Neural progenitor cell (in vitro differentiated cells): ENCODE results near the gene SPOCK1.

Experiments
- EZH2 ChIP-seq: fragments of 200-600 bp; sonication (generic); IDR thresholded peaks from 2 replicates; pipeline ENCODE4 v1.6.1; 2017; ENCODE audit warnings: antibody characterized with exemption, mild to moderate bottlenecking, moderate library complexity
- EZH2phosphoT487 ChIP-seq: fragments of 200-600 bp; sonication (generic); IDR thresholded peaks from 2 replicates; pipeline ENCODE4 v1.6.1; 2017; ENCODE audit warnings: antibody characterized with exemption
- TF ChIP-seq, protein P1 (sequence below): fragments of 200-600 bp; sonication (generic); IDR thresholded peaks from 2 replicates; pipeline ENCODE4 v1.5.1; 2017; ENCODE audit warnings: antibody characterized with exemption, mild to moderate bottlenecking

DNA sequence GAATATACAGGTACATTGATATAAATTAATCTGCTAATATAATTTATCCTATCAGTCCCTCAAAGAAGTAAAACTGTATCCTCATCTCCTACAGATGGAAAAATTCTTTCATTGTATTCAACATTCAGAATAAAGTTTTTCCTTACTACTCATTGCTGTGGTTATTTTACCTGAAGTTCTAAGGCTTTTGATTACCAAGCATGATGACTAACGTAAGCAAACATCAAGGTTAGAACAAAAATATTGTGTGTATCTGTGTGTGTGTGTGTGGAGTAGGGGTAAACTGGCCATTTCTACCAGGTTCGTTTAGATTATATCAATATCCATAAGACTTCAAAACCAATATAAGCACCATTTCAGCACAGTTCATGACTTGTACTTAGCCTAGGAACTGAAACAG is 573.1 kb downstream of the SPOCK1 start:
- TF ChIP-seq, protein P1, sequence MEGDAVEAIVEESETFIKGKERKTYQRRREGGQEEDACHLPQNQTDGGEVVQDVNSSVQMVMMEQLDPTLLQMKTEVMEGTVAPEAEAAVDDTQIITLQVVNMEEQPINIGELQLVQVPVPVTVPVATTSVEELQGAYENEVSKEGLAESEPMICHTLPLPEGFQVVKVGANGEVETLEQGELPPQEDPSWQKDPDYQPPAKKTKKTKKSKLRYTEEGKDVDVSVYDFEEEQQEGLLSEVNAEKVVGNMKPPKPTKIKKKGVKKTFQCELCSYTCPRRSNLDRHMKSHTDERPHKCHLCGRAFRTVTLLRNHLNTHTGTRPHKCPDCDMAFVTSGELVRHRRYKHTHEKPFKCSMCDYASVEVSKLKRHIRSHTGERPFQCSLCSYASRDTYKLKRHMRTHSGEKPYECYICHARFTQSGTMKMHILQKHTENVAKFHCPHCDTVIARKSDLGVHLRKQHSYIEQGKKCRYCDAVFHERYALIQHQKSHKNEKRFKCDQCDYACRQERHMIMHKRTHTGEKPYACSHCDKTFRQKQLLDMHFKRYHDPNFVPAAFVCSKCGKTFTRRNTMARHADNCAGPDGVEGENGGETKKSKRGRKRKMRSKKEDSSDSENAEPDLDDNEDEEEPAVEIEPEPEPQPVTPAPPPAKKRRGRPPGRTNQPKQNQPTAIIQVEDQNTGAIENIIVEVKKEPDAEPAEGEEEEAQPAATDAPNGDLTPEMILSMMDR = no peak
- TF ChIP-seq EZH2phosphoT487 (no peak), EZH2 (no peak)
